Thoracic aorta (tissue), 2 donors: ENCODE measurements around the gene GRM6. TPM values are rescaled to one million over a fixed set of nuclear protein-coding genes. Genes with fewer than 3 reads are reported as not detected.

ENCODE experiments used
- ATAC-seq: fragments of 150-250 bp; one replicate; pipeline ENCODE4 v1.8.0; 2017; ENCODE audit warnings: low read depth; ENCODE audit not compliant: insufficient number of reproducible peaks, low FRiP score
- DNase-seq: peaks from one replicate; pipeline ENCODE4 v3.0.0-alpha.2; 2020; ENCODE audit warnings: low spot score
- H3K27ac ChIP-seq, 2 donors: fragments of 200-600 bp; sonication (generic); 1 replicate in 1 of 2; 2 replicates in 1 of 2; pipeline ENCODE4 v1.5.1; 2016; ENCODE audit warnings: mild to moderate bottlenecking in 2 of 2, moderate library complexity in 2 of 2
- H3K27me3 ChIP-seq: fragments of 200-600 bp; sonication (generic); replicated peaks from 2 replicates; pipeline ENCODE4 v1.6.0; 2016; ENCODE audit warnings: mild to moderate bottlenecking; ENCODE audit not compliant: insufficient read depth
- H3K36me3 ChIP-seq: fragments of 200-600 bp; sonication (generic); one replicate; pipeline ENCODE4 v1.5.1; 2016
- H3K4me1 ChIP-seq, 2 donors: fragments of 200-600 bp; sonication (generic); 1 replicate in 1 of 2; 2 replicates in 1 of 2; pipeline versions ENCODE4 v1.5.1 to v1.6.0; 2016; ENCODE audit warnings: low read depth in 2 of 2, mild to moderate bottlenecking in 1 of 2; ENCODE audit not compliant: control insufficient read depth in 1 of 2
- H3K4me3 ChIP-seq: fragments of 200-600 bp; sonication (generic); 2 replicates; pipeline ENCODE4 v1.5.1; 2016; ENCODE audit warnings: mild to moderate bottlenecking
- H3K9me3 ChIP-seq: fragments of 200-600 bp; sonication (generic); 2 replicates; pipeline ENCODE4 v1.5.1; 2016
- total RNA-seq, 2 donors: library from RNA; depleted of rRNA; stranded (reverse); fragments of >200 nt; gene quantifications; one replicate each; pipeline versions ENCODE4 v1.1.0 to v1.2.3, GENCODE V29; 2016
- TF ChIP-seq, protein P1 (sequence below): fragments of 200-600 bp; sonication (generic); IDR thresholded peaks from one replicate; pipeline ENCODE4 v1.5.1; 2019; ENCODE audit warnings: antibody characterized with exemption

GRM6 gene
- not detected for total RNA-seq

DNA sequence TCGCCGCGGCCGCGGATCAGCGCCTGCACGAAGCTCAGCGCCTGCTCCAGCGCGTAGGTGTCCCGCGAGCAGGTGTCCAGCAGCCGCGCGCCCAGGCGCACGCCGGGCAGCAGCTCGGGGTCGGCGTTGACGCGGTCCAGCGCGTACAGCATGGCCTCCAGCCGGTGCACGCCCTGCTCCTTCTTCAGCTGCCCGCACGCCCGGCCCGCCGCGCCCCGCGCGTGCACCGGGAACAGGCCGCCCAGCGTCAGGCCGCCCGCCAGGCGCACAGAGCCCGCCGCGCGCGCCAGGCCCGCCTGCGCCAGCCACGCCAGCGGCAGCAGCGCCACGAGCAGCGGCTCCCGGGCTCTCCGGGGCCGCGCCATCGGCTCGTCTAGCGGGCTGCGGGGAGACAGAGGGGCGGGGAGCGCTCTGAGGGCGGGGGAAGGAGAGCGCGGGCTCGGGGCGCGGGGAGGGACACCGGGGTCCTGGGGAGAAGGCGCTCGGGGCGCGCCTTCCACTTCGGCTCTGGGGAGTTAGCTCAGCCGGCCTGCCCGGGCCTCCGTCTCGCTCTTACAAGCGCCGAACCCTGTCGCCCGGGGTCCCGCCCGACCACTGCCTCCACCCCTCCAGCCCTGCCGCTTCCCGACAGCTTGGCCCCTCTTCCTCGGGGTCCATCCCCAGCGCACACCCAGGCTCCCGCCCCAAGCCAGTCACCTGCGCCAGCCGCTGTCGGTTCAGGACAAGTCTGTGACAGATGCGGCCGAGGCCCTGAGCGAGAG lies at the start of gene GRM6:
Gene GRM6, minus strand, starts transcription at position 741 of the 761 bp plus-strand sequence. Its CDS starts 376 bp downstream, at position 365.
- ATAC-seq (no peak), DNase-seq (no peak)
- no peak within 1 kb of the TSS for H3K27ac ChIP-seq
- H3K27me3 ChIP-seq: no peaks in the 10 kb centered on the region
- TF ChIP-seq, protein P1, sequence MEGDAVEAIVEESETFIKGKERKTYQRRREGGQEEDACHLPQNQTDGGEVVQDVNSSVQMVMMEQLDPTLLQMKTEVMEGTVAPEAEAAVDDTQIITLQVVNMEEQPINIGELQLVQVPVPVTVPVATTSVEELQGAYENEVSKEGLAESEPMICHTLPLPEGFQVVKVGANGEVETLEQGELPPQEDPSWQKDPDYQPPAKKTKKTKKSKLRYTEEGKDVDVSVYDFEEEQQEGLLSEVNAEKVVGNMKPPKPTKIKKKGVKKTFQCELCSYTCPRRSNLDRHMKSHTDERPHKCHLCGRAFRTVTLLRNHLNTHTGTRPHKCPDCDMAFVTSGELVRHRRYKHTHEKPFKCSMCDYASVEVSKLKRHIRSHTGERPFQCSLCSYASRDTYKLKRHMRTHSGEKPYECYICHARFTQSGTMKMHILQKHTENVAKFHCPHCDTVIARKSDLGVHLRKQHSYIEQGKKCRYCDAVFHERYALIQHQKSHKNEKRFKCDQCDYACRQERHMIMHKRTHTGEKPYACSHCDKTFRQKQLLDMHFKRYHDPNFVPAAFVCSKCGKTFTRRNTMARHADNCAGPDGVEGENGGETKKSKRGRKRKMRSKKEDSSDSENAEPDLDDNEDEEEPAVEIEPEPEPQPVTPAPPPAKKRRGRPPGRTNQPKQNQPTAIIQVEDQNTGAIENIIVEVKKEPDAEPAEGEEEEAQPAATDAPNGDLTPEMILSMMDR: no peak
- no peaks in the 10 kb centered on the region for H3K4me1 ChIP-seq
- no peaks in the 10 kb centered on the region for H3K36me3 ChIP-seq
- H3K9me3 ChIP-seq: peaks cover 4% of the 10 kb centered on the region
- H3K4me3 ChIP-seq: no peak within 1 kb of the TSS

DNA sequence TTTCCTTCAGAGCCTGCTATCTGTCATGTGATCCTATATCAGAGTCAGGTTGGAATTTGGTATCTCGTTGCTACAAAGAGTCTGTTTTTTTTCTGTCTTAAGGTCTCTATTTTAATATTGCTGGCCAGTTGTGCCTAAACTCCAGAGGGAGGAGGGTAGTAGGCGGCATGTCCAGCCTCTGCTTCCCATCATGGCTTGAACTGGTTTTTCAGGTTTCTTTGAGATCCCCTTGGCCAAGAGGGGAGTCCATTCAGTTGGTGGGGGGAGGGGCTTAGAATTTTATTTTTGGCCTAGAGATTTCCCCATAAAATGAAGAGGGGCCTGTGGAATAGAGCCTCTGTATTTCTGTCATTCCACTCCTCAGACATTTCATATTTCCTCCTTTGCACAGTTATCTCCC lies 49.6 kb upstream of the GRM6 start:
- H3K36me3 ChIP-seq: no peaks in the 10 kb centered on the region
- ATAC-seq (no peak), DNase-seq (no peak)
- peaks cover 2% of the 10 kb centered on the region for H3K9me3 ChIP-seq
- H3K4me3 ChIP-seq: no peak overlapping the region
- H3K27me3 ChIP-seq: no peaks in the 10 kb centered on the region
- TF ChIP-seq, protein P1: no peak
- H3K4me1 ChIP-seq: no peaks in the 10 kb centered on the region
- no peak overlapping the region for H3K27ac ChIP-seq

DNA sequence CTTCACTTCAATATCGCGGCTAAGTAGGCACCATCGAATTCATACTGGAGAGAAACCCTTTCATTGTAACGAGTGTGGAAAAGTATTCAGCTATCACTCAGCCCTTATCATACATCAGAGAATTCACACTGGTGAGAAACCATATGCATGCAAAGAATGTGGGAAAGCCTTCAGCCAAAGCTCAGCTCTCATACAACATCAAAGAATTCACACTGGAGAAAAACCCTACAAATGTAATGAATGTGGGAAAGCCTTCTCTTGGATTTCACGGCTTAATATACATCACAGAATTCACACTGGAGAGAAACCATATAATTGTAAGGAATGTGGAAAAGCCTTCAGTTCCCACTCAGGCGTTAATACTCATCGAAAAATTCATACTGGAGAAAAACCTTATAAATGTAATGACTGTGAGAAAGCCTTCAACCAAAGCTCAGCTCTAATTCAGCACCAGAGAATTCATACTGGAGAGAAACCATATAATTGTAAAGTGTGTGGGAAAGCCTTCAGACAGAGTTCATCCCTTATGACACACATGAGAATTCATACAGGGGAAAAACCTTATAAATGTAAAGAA lies 38.0 kb upstream of the GRM6 start:
- no peak for DNase-seq
- TF ChIP-seq, protein P1: no peak
- Histone ChIP-seq H3K27me3 (no peaks in the 10 kb centered on the region), H3K4me3 (peak overlapping the region; percentile 20), H3K36me3 (peaks cover 57% of the 10 kb centered on the region), H3K4me1 (no peaks in the 10 kb centered on the region), H3K27ac (no peak overlapping the region), H3K9me3 (peaks cover 98% of the 10 kb centered on the region)
- no peak for ATAC-seq

GRCh38 chr5:179023528-179024189 lies 28.5 kb upstream of the GRM6 start, which contains the start of gene ZNF879:
TSS of gene ZNF879 (plus strand) at chr5:179023804. CDS start at chr5:179025005, 1,201 bp downstream.
- peaks cover 22% of the 10 kb centered on the region for H3K9me3 ChIP-seq
- TF ChIP-seq, protein P1: no peak
- H3K4me1 ChIP-seq: peaks cover 4 to 10% of the 10 kb centered on the region in 2 donors
- no peaks in the 10 kb centered on the region for H3K27me3 ChIP-seq
- ATAC-seq (peak; percentile 64), DNase-seq (peak; percentile 76)
- peak within 1 kb of the TSS; percentile 78 for H3K27ac ChIP-seq
- H3K36me3 ChIP-seq: peaks cover 31% of the 10 kb centered on the region
- peak within 1 kb of the TSS; percentile 90 for H3K4me3 ChIP-seq

DNA sequence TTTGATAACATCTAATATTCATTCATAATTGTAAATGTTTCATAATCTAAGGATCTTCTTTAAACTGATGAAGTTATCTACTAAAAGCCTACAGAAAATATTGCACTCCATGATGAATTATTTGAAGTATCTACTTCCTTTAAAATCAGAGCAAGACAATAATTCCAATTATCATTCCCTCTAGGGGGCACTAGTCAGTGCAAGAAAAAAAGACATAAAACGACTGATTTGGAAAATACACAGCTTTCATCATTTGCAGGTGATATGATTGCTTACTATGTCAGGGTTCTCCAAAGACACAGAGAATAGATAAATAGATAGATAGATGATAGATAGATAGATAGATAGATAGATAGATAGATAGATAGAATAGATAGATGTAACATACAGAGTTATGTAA lies 13.5 kb upstream of the GRM6 start:
- Histone ChIP-seq H3K4me1 (no peaks in the 10 kb centered on the region), H3K4me3 (no peak overlapping the region), H3K36me3 (no peaks in the 10 kb centered on the region), H3K27me3 (no peaks in the 10 kb centered on the region), H3K9me3 (no peaks in the 10 kb centered on the region), H3K27ac (no peak overlapping the region)
- DNase-seq (no peak), ATAC-seq (no peak)
- TF ChIP-seq, protein P1: no peak
